ENCODE data around the gene PSAT1. TPM values are rescaled to one million over a fixed set of nuclear protein-coding genes. Genes with fewer than 3 reads are reported as not detected.

Gene PSAT1
- total RNA-seq, 2 experiments from 2014 or later, result 125 to 268 TPM

DNA sequence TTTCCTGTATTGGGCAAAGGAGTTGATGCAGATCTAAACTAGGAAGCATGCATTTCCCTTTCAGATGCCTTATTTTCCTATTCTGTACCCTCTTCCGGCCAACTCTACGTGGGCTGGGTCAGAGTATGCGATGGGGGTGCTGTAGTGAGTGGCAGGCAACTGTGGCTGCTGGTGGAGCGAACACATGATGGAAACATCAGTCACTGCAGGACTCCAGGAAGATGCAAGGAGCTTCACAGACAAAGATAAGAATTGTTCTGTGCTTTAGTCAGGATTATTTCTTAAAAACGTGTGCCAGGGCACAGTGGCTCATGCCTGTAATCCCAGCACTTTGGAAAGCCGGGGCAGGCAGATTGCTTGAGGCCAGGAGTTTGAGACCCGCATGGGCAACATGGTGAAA lies 75.1 kb downstream of the PSAT1 start:
- Histone ChIP-seq H3K9me2 (ENCODE audit: insufficient read depth, low read length) (no peaks in the 10 kb centered on the region), H2AFZ (ENCODE audit: low read length) (no peak overlapping the region), H3K9me3 (ENCODE audit: low read length) (no peaks in the 10 kb centered on the region), H3K27ac (ENCODE audit: low read depth, low read length, poor library complexity, severe bottlenecking) (no peak overlapping the region), H3K36me3 (ENCODE audit: insufficient read depth, low read length) (no peaks in the 10 kb centered on the region), H3K4me1 (ENCODE audit: insufficient read depth, low read length, poor library complexity, severe bottlenecking) (peaks cover 6% of the 10 kb centered on the region), H3K4me2 (ENCODE audit: low read length) (no peak overlapping the region), H4K20me1 (ENCODE audit: insufficient read depth, low read length) (no peaks in the 10 kb centered on the region), H3K4me3 (ENCODE audit: low read depth, low read length, poor library complexity, severe bottlenecking) (no peak overlapping the region), H3K79me2 (ENCODE audit: insufficient read depth, low read depth, low read length) (no peaks in the 10 kb centered on the region)
- TF ChIP-seq EZH2phosphoT487 (IDR thresholded peaks at IDR 0.05; ENCODE audit: borderline replicate concordance, low read depth, low read length), result no peak
- TF ChIP-seq, protein P1, sequence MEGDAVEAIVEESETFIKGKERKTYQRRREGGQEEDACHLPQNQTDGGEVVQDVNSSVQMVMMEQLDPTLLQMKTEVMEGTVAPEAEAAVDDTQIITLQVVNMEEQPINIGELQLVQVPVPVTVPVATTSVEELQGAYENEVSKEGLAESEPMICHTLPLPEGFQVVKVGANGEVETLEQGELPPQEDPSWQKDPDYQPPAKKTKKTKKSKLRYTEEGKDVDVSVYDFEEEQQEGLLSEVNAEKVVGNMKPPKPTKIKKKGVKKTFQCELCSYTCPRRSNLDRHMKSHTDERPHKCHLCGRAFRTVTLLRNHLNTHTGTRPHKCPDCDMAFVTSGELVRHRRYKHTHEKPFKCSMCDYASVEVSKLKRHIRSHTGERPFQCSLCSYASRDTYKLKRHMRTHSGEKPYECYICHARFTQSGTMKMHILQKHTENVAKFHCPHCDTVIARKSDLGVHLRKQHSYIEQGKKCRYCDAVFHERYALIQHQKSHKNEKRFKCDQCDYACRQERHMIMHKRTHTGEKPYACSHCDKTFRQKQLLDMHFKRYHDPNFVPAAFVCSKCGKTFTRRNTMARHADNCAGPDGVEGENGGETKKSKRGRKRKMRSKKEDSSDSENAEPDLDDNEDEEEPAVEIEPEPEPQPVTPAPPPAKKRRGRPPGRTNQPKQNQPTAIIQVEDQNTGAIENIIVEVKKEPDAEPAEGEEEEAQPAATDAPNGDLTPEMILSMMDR (conservative IDR thresholded peaks at IDR 0.05; ENCODE audit: low read length), result no peak
- ChIA-PET POLR2A (no interaction called here), CTCF (ENCODE audit: unreplicated experiment) (no interaction called here)
- intact Hi-C loops (cut with micrococcal nuclease; ENCODE audit: unreplicated experiment), result no loop called here
- no TSS peak for BruUV-seq (replicated peaks)
- no peak for DNase-seq (ENCODE audit: low spot score)

Other genes with a start within 250 kb of the PSAT1 start
- gene CEP78, start 61.0 kb upstream of the PSAT1 start, total RNA-seq (2014; rRNA removed; shearing (Covaris generic)), result 59.3 and 65.1 TPM in 2 replicates
- 49.5 and 58.0 TPM in 2 replicates for gene CEP78, start 61.0 kb upstream of the PSAT1 start, total RNA-seq (2022)